Measurements from ENCODE around the gene HOXD13. TPM values are rescaled to one million over a fixed set of nuclear protein-coding genes. Genes with fewer than 3 reads are reported as not detected.

The HOXD13 gene
- total RNA-seq, 1 experiment from 2014 or later: not detected

DNA sequence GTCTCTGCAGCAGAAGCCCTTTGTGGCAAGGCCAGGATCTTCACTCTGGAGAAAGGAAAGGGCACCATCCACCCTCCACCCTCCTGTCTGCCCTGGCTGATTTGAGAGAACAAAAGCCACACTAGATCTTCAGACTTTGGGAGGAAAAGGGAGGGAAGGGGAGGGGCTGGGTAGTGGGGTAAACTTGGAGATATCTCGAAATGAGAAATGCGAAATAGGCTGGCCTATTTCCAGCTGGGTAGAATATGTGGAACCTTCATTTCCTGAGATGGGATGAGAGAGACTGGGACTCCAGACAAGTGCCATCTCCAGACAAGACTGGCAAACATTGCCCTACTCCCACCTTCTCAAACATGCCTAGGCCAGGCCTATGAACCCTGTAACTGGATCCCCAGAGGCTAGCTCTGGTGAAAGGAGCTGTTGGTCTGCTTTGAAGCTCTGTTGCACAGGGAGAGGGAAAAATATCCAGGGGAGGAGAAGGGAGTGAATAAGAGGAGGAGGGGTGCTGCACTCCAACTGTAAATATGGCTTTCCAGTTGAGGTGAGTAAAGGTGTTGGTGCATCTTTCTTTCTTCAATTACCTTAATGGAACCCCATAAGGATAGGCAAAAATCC lies 8.8 kb downstream of the HOXD13 start:
- H3K36me3 Mint-ChIP-seq (ENCODE audit: insufficient read depth, unreplicated experiment): no peaks in the 10 kb centered on the region
- no peak overlapping the region for H3K4me3 Mint-ChIP-seq (ENCODE audit: unreplicated experiment)
- no TSS peak for BruUV-seq (replicated peaks)
- no peak for DNase-seq (ENCODE audit: unreplicated experiment)
- ChIA-PET POLR2A (no interaction called here), CTCF (interaction anchor here (0.6 to 2.3 kb wide), 5 partner anchors 9 to 1262 kb away, joined by 3 to 10 read pairs (median 3); no protein-coding TSS in a partner anchor)
- no peak overlapping the region for H3K27ac Mint-ChIP-seq (ENCODE audit: low read depth, unreplicated experiment)
- H3K9me3 Mint-ChIP-seq (ENCODE audit: unreplicated experiment): no peaks in the 10 kb centered on the region
- TF ChIP-seq, protein P1, sequence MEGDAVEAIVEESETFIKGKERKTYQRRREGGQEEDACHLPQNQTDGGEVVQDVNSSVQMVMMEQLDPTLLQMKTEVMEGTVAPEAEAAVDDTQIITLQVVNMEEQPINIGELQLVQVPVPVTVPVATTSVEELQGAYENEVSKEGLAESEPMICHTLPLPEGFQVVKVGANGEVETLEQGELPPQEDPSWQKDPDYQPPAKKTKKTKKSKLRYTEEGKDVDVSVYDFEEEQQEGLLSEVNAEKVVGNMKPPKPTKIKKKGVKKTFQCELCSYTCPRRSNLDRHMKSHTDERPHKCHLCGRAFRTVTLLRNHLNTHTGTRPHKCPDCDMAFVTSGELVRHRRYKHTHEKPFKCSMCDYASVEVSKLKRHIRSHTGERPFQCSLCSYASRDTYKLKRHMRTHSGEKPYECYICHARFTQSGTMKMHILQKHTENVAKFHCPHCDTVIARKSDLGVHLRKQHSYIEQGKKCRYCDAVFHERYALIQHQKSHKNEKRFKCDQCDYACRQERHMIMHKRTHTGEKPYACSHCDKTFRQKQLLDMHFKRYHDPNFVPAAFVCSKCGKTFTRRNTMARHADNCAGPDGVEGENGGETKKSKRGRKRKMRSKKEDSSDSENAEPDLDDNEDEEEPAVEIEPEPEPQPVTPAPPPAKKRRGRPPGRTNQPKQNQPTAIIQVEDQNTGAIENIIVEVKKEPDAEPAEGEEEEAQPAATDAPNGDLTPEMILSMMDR (IDR thresholded peaks at IDR 0.05; ENCODE audit: unreplicated experiment): no peak
- intact Hi-C loops (cut with micrococcal nuclease): no loop called here
- peaks cover 18% of the 10 kb centered on the region for H3K4me1 Mint-ChIP-seq (ENCODE audit: insufficient read depth, unreplicated experiment)
- H3K27me3 Mint-ChIP-seq (ENCODE audit: insufficient read depth, unreplicated experiment): peaks cover 33% of the 10 kb centered on the region

DNA sequence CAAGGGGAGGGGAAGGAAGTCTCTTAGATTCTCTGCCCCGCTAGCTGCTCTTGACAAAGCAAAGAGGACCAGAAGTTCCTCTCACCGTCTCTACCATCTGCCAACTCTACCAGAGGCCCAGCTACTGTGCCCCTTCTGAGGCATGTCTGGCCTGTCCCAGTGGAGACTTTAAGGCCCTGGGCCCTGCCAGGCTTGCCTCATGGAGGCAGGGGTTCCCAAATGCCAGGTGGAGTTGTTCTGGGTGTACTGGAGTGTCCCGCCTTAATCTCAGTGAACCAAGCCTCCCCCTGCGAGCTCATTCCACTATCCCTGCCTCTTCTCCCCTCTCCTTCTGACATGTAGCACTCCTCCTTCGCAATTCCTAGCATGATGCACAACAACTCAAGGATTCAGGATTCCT lies 9.3 kb downstream of the HOXD13 start:
- no peak overlapping the region for H3K27ac Mint-ChIP-seq (ENCODE audit: low read depth, unreplicated experiment)
- H3K36me3 Mint-ChIP-seq (ENCODE audit: insufficient read depth, unreplicated experiment): no peaks in the 10 kb centered on the region
- peaks cover 15% of the 10 kb centered on the region for H3K4me1 Mint-ChIP-seq (ENCODE audit: insufficient read depth, unreplicated experiment)
- POLR2A ChIA-PET: no interaction called here
- TF ChIP-seq, protein P1 (IDR thresholded peaks at IDR 0.05; ENCODE audit: unreplicated experiment): no peak
- intact Hi-C loops (cut with micrococcal nuclease): no loop called here
- no peak for DNase-seq (ENCODE audit: unreplicated experiment)
- BruUV-seq (replicated peaks): no TSS peak
- H3K4me3 Mint-ChIP-seq (ENCODE audit: unreplicated experiment): no peak overlapping the region
- H3K27me3 Mint-ChIP-seq (ENCODE audit: insufficient read depth, unreplicated experiment): peaks cover 37% of the 10 kb centered on the region
- CTCF ChIA-PET: interaction anchor here (0.6 to 2.3 kb wide), 6 partner anchors 9 to 1263 kb away, joined by 3 to 10 read pairs (median 3); no protein-coding TSS in a partner anchor
- H3K9me3 Mint-ChIP-seq (ENCODE audit: unreplicated experiment): no peaks in the 10 kb centered on the region

DNA sequence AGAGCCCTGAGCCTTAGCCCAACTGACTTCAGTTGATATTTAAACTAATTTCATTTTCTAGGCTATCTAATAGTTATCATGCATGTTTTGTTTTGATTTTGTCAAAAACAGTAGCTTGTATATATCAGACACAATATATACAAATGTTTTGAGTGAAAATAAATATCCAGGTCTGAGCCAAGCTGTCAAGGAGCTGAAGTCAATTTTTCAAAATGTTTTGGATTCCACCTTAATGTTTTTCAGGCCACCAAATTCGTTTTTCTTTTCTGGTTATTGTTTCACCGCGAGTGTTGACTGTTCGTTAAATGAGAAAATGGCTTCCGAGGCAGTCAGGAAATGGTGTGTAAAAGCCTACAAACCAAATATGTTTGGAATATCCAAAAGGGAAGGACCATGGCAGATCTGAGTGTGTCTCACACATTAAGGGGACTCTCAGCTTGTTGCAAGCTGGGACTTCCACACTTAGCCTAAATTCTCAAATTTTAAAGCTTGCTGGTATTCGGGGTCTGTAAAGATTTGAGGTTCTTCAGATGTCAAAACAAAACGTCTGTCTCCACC lies 9.9 kb downstream of the HOXD13 start:
- BruUV-seq (replicated peaks): no TSS peak
- intact Hi-C loops (cut with micrococcal nuclease): no loop called here
- H3K36me3 Mint-ChIP-seq (ENCODE audit: insufficient read depth, unreplicated experiment): no peaks in the 10 kb centered on the region
- TF ChIP-seq, protein P1 (IDR thresholded peaks at IDR 0.05; ENCODE audit: unreplicated experiment): no peak
- peaks cover 37% of the 10 kb centered on the region for H3K27me3 Mint-ChIP-seq (ENCODE audit: insufficient read depth, unreplicated experiment)
- peaks cover 14% of the 10 kb centered on the region for H3K4me1 Mint-ChIP-seq (ENCODE audit: insufficient read depth, unreplicated experiment)
- no peak overlapping the region for H3K4me3 Mint-ChIP-seq (ENCODE audit: unreplicated experiment)
- no peaks in the 10 kb centered on the region for H3K9me3 Mint-ChIP-seq (ENCODE audit: unreplicated experiment)
- H3K27ac Mint-ChIP-seq (ENCODE audit: low read depth, unreplicated experiment): no peak overlapping the region
- ChIA-PET CTCF (interaction anchor here (0.6 to 2.3 kb wide), 7 partner anchors 8 to 1046 kb away, joined by 3 to 10 read pairs (median 3); no protein-coding TSS in a partner anchor), POLR2A (no interaction called here)
- DNase-seq (ENCODE audit: unreplicated experiment): no peak

DNA sequence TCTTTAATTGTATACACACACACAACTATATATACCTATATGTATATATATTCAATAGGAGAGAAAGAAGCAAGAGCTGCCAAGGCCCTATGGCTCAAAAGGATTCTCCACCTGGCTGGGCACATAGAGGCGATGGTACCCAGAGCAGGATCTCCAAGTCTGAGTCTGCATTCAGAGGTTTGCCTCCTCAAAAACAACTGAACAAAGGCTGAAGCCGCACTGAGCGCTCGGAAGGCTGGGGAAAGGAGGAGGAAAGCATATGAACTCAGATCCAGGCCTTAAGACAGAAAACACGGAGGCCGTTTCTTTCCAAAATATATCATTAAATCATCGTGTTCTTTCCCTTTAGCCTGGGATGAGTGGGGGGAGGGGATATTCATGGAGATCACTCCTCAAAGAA lies 10.7 kb downstream of the HOXD13 start:
- TF ChIP-seq, protein P1 (IDR thresholded peaks at IDR 0.05; ENCODE audit: unreplicated experiment): no peak
- no peaks in the 10 kb centered on the region for H3K9me3 Mint-ChIP-seq (ENCODE audit: unreplicated experiment)
- CTCF ChIA-PET: interaction anchor here (0.8 to 2.3 kb wide), 3 partner anchors 7 to 1072 kb away, joined by 3 to 10 read pairs (median 3); no protein-coding TSS in a partner anchor
- H3K27me3 Mint-ChIP-seq (ENCODE audit: insufficient read depth, unreplicated experiment): peaks cover 33% of the 10 kb centered on the region
- no peaks in the 10 kb centered on the region for H3K36me3 Mint-ChIP-seq (ENCODE audit: insufficient read depth, unreplicated experiment)
- H3K27ac Mint-ChIP-seq (ENCODE audit: low read depth, unreplicated experiment): no peak overlapping the region
- peaks cover 7% of the 10 kb centered on the region for H3K4me1 Mint-ChIP-seq (ENCODE audit: insufficient read depth, unreplicated experiment)
- H3K4me3 Mint-ChIP-seq (ENCODE audit: unreplicated experiment): no peak overlapping the region
- intact Hi-C loops (cut with micrococcal nuclease): no loop called here
- POLR2A ChIA-PET: no interaction called here
- no peak for DNase-seq (ENCODE audit: unreplicated experiment)
- BruUV-seq (replicated peaks): no TSS peak
